Activated T-cell treated with anti-CD3 and anti-CD28 coated beads, Interleukin-2, amount 50 U/mL, for 1 hour (primary cell): ENCODE results near the gene SLC27A1.
"Not testable (repeated sequence)": the region's sequence is repeated elsewhere in the genome, so short reads cannot be mapped to it uniquely, and the experiment has no call there.

ENCODE experiments used
- DNase-seq: peaks from one replicate; pipeline ENCODE4 v3.0.0-alpha.2; 2020

The SLC27A1 gene

DNA sequence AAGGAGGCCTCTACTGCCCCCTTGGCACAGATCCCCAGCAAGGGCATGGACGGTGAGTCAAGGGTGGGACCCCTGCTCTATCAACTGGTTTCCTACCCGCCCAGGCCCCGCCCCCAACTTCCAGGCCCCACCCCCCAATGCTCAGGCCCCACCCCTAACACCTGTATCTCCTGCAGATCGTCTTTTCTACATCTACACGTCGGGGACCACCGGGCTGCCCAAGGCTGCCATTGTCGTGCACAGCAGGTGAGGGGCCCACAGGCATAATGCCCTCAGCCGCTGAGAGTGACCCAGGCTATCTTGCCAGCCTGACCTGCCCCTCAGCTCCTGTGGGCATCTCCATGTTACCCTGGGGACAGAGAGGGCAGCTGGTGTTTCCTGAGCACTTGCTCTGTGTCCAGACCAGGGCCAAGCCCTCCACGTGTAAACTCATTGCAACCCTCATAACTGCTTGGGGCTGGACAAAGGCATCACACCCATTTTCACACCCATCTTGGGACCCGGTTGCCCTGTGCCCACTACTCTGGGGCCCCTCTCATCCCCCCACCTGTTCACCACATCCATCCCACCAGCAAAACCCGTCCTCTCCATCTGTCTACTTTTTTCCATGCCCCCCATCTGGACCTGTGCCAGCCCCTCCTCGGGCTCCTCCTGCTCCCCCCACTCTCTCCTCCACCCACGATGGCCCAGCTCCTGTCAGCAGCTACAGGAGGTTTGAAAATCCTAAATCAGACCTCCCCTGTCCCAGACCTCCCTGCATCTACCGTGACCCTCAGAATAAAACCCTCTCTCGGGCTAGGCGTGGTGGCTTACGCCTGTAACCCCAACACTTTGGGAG, 17.2 kb downstream of the SLC27A1 start:
- no peak for DNase-seq

GRCh38 chr19:17488593-17489391, 18.5 kb downstream of the SLC27A1 start:
- DNase-seq, result peak; percentile 74

DNA sequence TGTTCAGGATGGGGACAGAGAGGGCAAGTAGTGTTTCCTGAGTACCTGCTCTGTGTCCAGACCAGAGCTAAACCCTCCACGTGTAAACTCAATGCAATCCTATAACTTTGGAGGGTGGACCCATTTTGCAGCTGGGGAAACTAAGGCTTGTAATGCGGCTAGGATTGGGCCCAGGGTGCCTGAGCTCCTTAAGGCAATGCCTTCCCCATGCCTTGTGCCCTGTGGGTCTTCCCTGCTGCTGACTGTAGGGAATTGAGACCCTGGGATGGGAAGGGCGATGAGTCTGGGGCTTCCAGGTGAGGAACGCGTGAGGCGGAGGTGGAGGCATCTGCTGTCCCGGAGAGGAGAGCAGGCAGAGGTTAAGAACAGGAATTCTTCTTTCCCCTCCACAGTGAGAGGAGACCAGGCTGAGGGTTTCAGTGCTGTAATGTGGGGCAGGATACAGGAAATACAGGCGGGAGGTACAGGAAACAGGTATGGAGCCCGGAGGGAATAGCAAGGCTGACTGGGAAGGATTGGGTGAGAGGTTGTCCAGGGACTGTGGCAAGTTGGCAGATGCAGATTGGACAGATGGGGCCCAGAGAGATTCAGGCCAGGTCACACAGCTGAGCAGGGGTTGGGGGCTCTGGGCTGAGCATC, 19.2 kb downstream of the SLC27A1 start:
- DNase-seq, result no peak

GRCh38 chr19:17490411-17490810, 20.1 kb downstream of the SLC27A1 start:
- DNase-seq, result no peak

- no peak for DNase-seq
These were observed 21.0 kb downstream of the SLC27A1 start for GRCh38 chr19:17491287-17491686.

DNA sequence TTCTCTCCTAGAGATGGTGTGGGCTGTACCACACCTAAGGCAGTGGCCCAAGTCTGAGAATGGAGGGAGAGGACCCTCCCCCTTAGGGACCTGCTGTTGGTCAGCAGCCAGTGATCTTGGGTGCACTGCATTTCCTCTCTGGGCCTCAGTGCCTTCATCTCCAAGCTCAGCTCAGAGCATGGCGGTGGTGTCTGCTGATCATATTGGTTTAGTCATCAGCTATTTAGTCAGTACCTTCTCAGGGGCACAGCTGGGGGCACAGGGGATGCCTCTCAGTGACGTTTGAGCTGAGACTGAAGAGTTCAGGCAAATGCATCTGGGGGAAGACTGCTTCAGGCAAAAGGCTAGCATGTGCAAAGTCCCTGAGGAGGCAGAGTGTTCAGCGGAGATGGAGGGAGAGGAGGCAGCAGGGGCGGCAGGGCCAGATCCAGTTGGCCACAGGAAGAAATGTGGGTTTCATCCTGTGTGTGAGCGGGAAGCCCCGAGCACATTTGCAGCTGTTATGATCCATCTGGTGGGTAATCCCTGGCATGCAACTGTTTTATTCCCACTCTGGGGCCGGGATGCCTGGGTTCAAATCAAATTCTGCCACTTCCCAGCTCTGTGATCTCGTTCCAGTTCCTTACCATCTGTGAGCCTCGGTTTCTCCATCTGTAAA, 25.4 kb downstream of the SLC27A1 start:
- no peak for DNase-seq

DNA sequence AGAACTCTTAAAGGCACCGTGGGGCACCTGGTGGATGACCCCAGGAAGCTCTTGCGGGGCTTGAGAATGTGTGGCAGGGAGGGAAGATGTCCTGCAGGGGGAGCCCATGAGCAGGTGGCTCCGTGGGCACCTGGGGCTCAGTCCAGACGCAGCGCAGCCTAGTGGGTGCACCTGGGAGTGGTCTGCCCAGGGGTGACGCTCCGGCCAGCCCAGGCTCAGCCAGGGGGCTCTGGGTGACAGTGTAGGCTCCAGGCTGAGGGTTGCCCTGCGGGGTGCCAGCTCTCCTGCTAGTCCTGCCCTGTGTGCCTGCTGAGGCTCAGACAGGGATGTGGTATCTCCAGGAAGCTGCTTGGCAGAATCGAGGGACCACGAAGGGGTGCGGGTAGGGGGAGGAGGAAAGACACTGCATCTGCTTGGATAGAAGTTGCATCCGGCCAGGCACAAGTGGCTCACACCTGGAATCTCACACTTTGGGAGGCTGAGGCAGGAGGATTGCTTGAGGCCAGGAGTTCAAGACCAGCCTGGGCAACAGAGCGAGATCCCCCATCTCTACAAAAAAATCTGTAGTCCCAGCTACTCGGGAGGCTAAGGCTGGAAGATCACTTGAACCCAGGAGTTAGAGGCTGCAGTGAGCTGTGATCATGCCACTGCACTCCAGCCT, 26.1 kb downstream of the SLC27A1 start:
- DNase-seq, result peak; percentile 81

- DNase-seq, result no peak
These were observed 26.9 kb downstream of the SLC27A1 start for GRCh38 chr19:17497149-17497798.

DNA sequence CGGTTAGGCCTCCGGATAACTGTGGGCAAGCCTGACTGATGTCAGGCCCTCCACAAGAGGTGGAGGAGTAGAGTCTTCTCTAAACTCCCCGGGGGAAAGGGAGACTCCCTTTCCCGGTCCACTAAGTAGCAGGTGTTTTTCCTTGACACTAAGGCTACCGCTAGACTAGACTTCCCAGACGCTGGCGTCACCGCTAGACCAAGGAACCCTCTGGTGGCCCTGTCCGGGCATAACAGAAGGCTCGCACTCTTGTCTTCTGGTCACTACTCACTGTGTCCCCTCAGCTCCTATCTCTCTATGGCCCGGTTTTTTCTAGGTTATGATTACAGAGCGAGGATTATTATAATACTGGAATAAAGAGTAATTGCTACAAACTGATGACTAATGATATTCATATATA, 28.7 kb downstream of the SLC27A1 start:
- not testable (repeated sequence) for DNase-seq

GRCh38 chr19:17499648-17500446, 29.5 kb downstream of the SLC27A1 start:
- no peak for DNase-seq

DNA sequence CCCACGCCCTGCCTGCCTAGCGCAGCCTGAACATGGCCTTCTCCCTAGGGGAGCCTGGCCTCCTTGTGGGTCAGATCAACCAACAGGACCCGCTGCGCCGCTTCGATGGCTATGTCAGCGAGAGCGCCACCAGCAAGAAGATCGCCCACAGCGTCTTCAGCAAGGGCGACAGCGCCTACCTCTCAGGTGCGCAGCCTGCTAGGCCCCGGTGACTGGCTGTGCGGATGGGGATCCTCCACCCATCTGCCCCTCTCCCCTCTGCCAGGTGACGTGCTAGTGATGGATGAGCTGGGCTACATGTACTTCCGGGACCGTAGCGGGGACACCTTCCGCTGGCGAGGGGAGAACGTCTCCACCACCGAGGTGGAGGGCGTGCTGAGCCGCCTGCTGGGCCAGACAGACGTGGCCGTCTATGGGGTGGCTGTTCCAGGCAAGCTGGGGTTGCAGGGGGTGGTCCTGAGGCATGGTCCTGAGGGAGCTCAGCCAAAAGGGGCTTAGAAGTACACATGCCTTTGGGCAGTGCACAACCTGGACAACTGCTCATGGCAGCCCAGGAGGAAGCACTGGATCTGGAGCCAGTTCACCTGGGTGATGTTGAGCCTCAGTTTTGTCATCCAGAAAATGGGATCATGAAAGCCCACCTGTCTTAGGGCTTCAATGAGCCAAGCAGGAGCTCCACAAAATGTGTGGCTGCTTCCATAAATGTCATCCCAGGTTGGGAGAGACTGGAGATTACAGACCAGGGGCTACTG, 30.3 kb downstream of the SLC27A1 start:
- DNase-seq, result no peak

- no peak for DNase-seq
These were observed 32.9 kb downstream of the SLC27A1 start for GRCh38 chr19:17503240-17503639.

GRCh38 chr19:17504030-17504429, 33.7 kb downstream of the SLC27A1 start:
- DNase-seq, result no peak

DNA sequence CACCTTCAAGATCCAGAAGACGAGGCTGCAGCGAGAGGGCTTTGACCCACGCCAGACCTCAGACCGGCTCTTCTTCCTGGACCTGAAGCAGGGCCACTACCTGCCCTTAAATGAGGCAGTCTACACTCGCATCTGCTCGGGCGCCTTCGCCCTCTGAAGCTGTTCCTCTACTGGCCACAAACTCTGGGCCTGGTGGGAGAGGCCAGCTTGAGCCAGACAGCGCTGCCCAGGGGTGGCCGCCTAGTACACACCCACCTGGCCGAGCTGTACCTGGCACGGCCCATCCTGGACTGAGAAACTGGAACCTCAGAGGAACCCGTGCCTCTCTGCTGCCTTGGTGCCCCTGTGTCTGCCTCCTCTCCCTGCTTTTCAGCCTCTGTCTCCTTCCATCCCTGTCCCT, 34.1 kb downstream of the SLC27A1 start:
- DNase-seq, result no peak

- no peak for DNase-seq
These were observed 34.9 kb downstream of the SLC27A1 start for GRCh38 chr19:17505223-17505622.

GRCh38 chr19:17506745-17507144, 36.4 kb downstream of the SLC27A1 start:
- DNase-seq, result no peak

- DNase-seq, result not testable (repeated sequence)
These were observed 38.2 kb downstream of the SLC27A1 start for GRCh38 chr19:17508558-17508933.

DNA sequence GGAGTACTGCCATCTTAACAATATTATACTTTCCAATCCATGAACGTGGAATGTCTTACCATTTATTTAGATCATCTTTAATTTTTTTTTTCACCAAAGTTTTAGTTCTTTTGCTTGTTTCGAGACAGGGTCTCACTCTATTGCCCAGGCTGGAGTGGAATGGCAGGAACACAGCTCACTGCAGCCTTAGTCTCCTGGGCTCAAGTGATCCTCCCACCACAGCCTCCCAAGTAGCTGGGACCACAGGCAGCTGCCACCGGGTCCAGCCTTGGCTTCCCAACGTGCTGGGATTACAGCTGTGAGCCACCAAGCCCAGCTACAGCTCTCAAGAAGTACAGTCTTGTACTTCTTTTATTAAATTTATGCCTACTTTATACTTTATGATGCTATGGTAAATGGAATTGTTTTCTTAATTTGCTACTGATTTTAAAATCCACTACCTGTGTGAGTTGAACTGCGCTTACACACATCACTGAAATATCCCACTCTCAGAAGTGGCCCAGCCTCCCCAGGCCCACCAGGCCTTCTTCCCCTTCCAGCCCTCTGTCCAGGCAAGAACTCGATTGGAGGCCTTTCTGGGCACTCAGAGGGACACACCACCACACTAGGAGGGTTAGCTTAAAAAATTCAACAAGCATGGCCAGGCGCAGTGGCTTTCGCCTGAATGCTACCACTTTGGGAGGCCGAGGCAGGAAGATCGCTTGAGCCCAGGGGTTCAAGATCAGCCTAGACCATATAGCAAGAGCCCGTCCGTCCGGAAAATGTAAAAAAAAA, 40.1 kb downstream of the SLC27A1 start:
- DNase-seq, result no peak
